Measurements from ENCODE around the gene CMTR1. TPM values are rescaled to one million over a fixed set of nuclear protein-coding genes. Genes with fewer than 3 reads are reported as not detected.
"Not testable (repeated sequence)": the region's sequence is repeated elsewhere in the genome, so short reads cannot be mapped to it uniquely, and the experiment has no call there.

The CMTR1 gene
- total and polyA plus RNA-seq, 4 donors = 31.3 to 51.1 (median 46.2) TPM

- 89% methylated on average over 10 of the region's 13 CpGs for WGBS (ENCODE audit: insufficient coverage)
- H3K36me3 ChIP-seq (ENCODE audit: control insufficient read depth, insufficient read depth, low read length) = no peaks in the 10 kb centered on the region
- H3K27ac ChIP-seq (ENCODE audit: low read depth, low read length) = no peak overlapping the region
- H3K4me3 ChIP-seq (ENCODE audit: low read depth, low read length) = no peak overlapping the region
- DNase-seq (ENCODE audit: low read depth in 4 of 6, low spot score in 6 of 6) = no peak
- H3K4me1 ChIP-seq (ENCODE audit: control insufficient read depth, insufficient read depth, low read length) = peaks cover 20% of the 10 kb centered on the region
- H3K9me3 ChIP-seq (ENCODE audit: control insufficient read depth, insufficient read depth, low read length) = no peaks in the 10 kb centered on the region
- H3K27me3 ChIP-seq (ENCODE audit: control insufficient read depth, insufficient read depth, low read length) = no peaks in the 10 kb centered on the region
Measured at GRCh38 chr6:37496951-37497885, 64.2 kb downstream of the CMTR1 start.

GRCh38 chr6:37499433-37500293, 66.6 kb downstream of the CMTR1 start, which contains the start of gene CCDC167:
Gene CCDC167 (minus strand): TSS chr6:37499893. CDS start chr6:37499863, 30 bp downstream.
- peak within 1 kb of the TSS; percentile 60 for H3K4me3 ChIP-seq (ENCODE audit: low read depth, low read length)
- peak; percentile 94 to 100 (median 98) for DNase-seq (ENCODE audit: low read depth in 4 of 6, low spot score in 6 of 6)
- H3K9me3 ChIP-seq (ENCODE audit: control insufficient read depth, insufficient read depth, low read length) = no peaks in the 10 kb centered on the region
- H3K36me3 ChIP-seq (ENCODE audit: control insufficient read depth, insufficient read depth, low read length) = no peaks in the 10 kb centered on the region
- peaks cover 7% of the 10 kb centered on the region for H3K4me1 ChIP-seq (ENCODE audit: control insufficient read depth, insufficient read depth, low read length)
- no peak within 1 kb of the TSS for H3K27ac ChIP-seq (ENCODE audit: low read depth, low read length)
- H3K27me3 ChIP-seq (ENCODE audit: control insufficient read depth, insufficient read depth, low read length) = no peaks in the 10 kb centered on the region
- WGBS (ENCODE audit: insufficient coverage) = under 1% methylated on average over 35 of the region's 38 CpGs

- Histone ChIP-seq H3K36me3 (ENCODE audit: control insufficient read depth, insufficient read depth, low read length) (no peaks in the 10 kb centered on the region), H3K27me3 (ENCODE audit: control insufficient read depth, insufficient read depth, low read length) (no peaks in the 10 kb centered on the region), H3K27ac (ENCODE audit: low read depth, low read length) (no peak overlapping the region), H3K9me3 (ENCODE audit: control insufficient read depth, insufficient read depth, low read length) (no peaks in the 10 kb centered on the region), H3K4me1 (ENCODE audit: control insufficient read depth, insufficient read depth, low read length) (peaks cover 7% of the 10 kb centered on the region), H3K4me3 (ENCODE audit: low read depth, low read length) (peak overlapping the region; percentile 60)
- no CpG with 5 or more reads among the region's 4 CpGs for WGBS (ENCODE audit: insufficient coverage)
- no peak for DNase-seq (ENCODE audit: low read depth in 4 of 6, low spot score in 6 of 6)
Measured at GRCh38 chr6:37500294-37500608, 67.2 kb downstream of the CMTR1 start.

GRCh38 chr6:37500904-37501303, 67.9 kb downstream of the CMTR1 start:
- H3K27me3 ChIP-seq (ENCODE audit: control insufficient read depth, insufficient read depth, low read length); H3K4me1 ChIP-seq (ENCODE audit: control insufficient read depth, insufficient read depth, low read length); H3K9me3 ChIP-seq (ENCODE audit: control insufficient read depth, insufficient read depth, low read length); DNase-seq (ENCODE audit: low read depth in 4 of 6, low spot score in 6 of 6); H3K36me3 ChIP-seq (ENCODE audit: control insufficient read depth, insufficient read depth, low read length); H3K4me3 ChIP-seq (ENCODE audit: low read depth, low read length); H3K27ac ChIP-seq (ENCODE audit: low read depth, low read length): not testable (repeated sequence)
- 96% methylated on average over 6 of the region's 6 CpGs for WGBS (ENCODE audit: insufficient coverage)

GRCh38 chr6:37501632-37502491, 68.8 kb downstream of the CMTR1 start:
- no peak for DNase-seq (ENCODE audit: low read depth in 4 of 6, low spot score in 6 of 6)
- no peaks in the 10 kb centered on the region for H3K36me3 ChIP-seq (ENCODE audit: control insufficient read depth, insufficient read depth, low read length)
- no peaks in the 10 kb centered on the region for H3K9me3 ChIP-seq (ENCODE audit: control insufficient read depth, insufficient read depth, low read length)
- H3K4me3 ChIP-seq (ENCODE audit: low read depth, low read length) = no peak overlapping the region
- no peak overlapping the region for H3K27ac ChIP-seq (ENCODE audit: low read depth, low read length)
- 70% methylated on average over 4 of the region's 10 CpGs for WGBS (ENCODE audit: insufficient coverage)
- H3K27me3 ChIP-seq (ENCODE audit: control insufficient read depth, insufficient read depth, low read length) = no peaks in the 10 kb centered on the region
- peaks cover 7% of the 10 kb centered on the region for H3K4me1 ChIP-seq (ENCODE audit: control insufficient read depth, insufficient read depth, low read length)

GRCh38 chr6:37502703-37503291, 69.8 kb downstream of the CMTR1 start:
- Histone ChIP-seq H3K4me3 (ENCODE audit: low read depth, low read length) (no peak overlapping the region), H3K36me3 (ENCODE audit: control insufficient read depth, insufficient read depth, low read length) (no peaks in the 10 kb centered on the region), H3K9me3 (ENCODE audit: control insufficient read depth, insufficient read depth, low read length) (no peaks in the 10 kb centered on the region), H3K27ac (ENCODE audit: low read depth, low read length) (no peak overlapping the region), H3K4me1 (ENCODE audit: control insufficient read depth, insufficient read depth, low read length) (peaks cover 7% of the 10 kb centered on the region), H3K27me3 (ENCODE audit: control insufficient read depth, insufficient read depth, low read length) (no peaks in the 10 kb centered on the region)
- WGBS (ENCODE audit: insufficient coverage) = 44% methylated on average over 5 of the region's 7 CpGs
- no peak for DNase-seq (ENCODE audit: low read depth in 4 of 6, low spot score in 6 of 6)

GRCh38 chr6:37503309-37503965, 70.4 kb downstream of the CMTR1 start:
- H3K9me3 ChIP-seq (ENCODE audit: control insufficient read depth, insufficient read depth, low read length) = no peaks in the 10 kb centered on the region
- 67% methylated on average over 4 of the region's 7 CpGs for WGBS (ENCODE audit: insufficient coverage)
- H3K27me3 ChIP-seq (ENCODE audit: control insufficient read depth, insufficient read depth, low read length) = no peaks in the 10 kb centered on the region
- H3K27ac ChIP-seq (ENCODE audit: low read depth, low read length) = no peak overlapping the region
- peaks cover 7% of the 10 kb centered on the region for H3K4me1 ChIP-seq (ENCODE audit: control insufficient read depth, insufficient read depth, low read length)
- no peaks in the 10 kb centered on the region for H3K36me3 ChIP-seq (ENCODE audit: control insufficient read depth, insufficient read depth, low read length)
- no peak for DNase-seq (ENCODE audit: low read depth in 4 of 6, low spot score in 6 of 6)
- H3K4me3 ChIP-seq (ENCODE audit: low read depth, low read length) = no peak overlapping the region

GRCh38 chr6:37504024-37504423, 71.0 kb downstream of the CMTR1 start:
- peaks cover 7% of the 10 kb centered on the region for H3K4me1 ChIP-seq (ENCODE audit: control insufficient read depth, insufficient read depth, low read length)
- H3K9me3 ChIP-seq (ENCODE audit: control insufficient read depth, insufficient read depth, low read length) = no peaks in the 10 kb centered on the region
- WGBS (ENCODE audit: insufficient coverage) = 50% methylated on average over 1 of the region's 2 CpGs
- H3K27me3 ChIP-seq (ENCODE audit: control insufficient read depth, insufficient read depth, low read length) = no peaks in the 10 kb centered on the region
- H3K36me3 ChIP-seq (ENCODE audit: control insufficient read depth, insufficient read depth, low read length) = no peaks in the 10 kb centered on the region
- no peak overlapping the region for H3K27ac ChIP-seq (ENCODE audit: low read depth, low read length)
- no peak overlapping the region for H3K4me3 ChIP-seq (ENCODE audit: low read depth, low read length)
- no peak for DNase-seq (ENCODE audit: low read depth in 4 of 6, low spot score in 6 of 6)

All from spinal cord (tissue), 10 donors.